COR-L47 (cell line): Measurements from ENCODE around the gene KCNJ5.

Source experiments
- DNase-seq: peaks from one replicate; lab custom pipeline; 2025; lab: John Stamatoyannopoulos, UW

The KCNJ5 gene

GRCh38 chr11:128890543-128891368 is at the start of gene KCNJ5:
TSS of gene KCNJ5 (plus strand) at chr11:128891356. CDS start at chr11:128911274, 19,918 bp downstream.
- peak; percentile 36 for DNase-seq

GRCh38 chr11:128841461-128842072 is 49.6 kb upstream of the KCNJ5 start:
- no peak for DNase-seq

GRCh38 chr11:128843198-128843785 is 47.9 kb upstream of the KCNJ5 start:
- no peak for DNase-seq

- DNase-seq = no peak
Measured at GRCh38 chr11:128845334-128845780, 45.8 kb upstream of the KCNJ5 start.

GRCh38 chr11:128846985-128847384 is 44.2 kb upstream of the KCNJ5 start:
- no peak for DNase-seq

GRCh38 chr11:128848815-128849455 is 42.2 kb upstream of the KCNJ5 start:
- no peak for DNase-seq

GRCh38 chr11:128852327-128853023 is 38.7 kb upstream of the KCNJ5 start:
- DNase-seq = no peak

GRCh38 chr11:128853559-128853958 is 37.6 kb upstream of the KCNJ5 start:
- DNase-seq = no peak

- no peak for DNase-seq
Measured at GRCh38 chr11:128854841-128855240, 36.3 kb upstream of the KCNJ5 start.

GRCh38 chr11:128856241-128856640 is 34.9 kb upstream of the KCNJ5 start:
- no peak for DNase-seq

- DNase-seq = no peak
Measured at GRCh38 chr11:128857341-128857740, 33.8 kb upstream of the KCNJ5 start.

- DNase-seq = no peak
Measured at GRCh38 chr11:128859563-128860441, 31.4 kb upstream of the KCNJ5 start.

- DNase-seq = no peak
Measured at GRCh38 chr11:128860571-128861361, 30.4 kb upstream of the KCNJ5 start.

- no peak for DNase-seq
Measured at GRCh38 chr11:128862406-128862805, 28.8 kb upstream of the KCNJ5 start.

GRCh38 chr11:128862908-128863660 is 28.1 kb upstream of the KCNJ5 start:
- DNase-seq = no peak

- no peak for DNase-seq
Measured at GRCh38 chr11:128865490-128865889, 25.7 kb upstream of the KCNJ5 start.

- no peak for DNase-seq
Measured at GRCh38 chr11:128867277-128867676, 23.9 kb upstream of the KCNJ5 start, which contains the start of gene KCNJ1. TSS of gene KCNJ1 (minus strand) at chr11:128867296. CDS start at chr11:128840243, 27,053 bp downstream.

- no peak for DNase-seq
Measured at GRCh38 chr11:128868841-128869671, 22.1 kb upstream of the KCNJ5 start.
